Natural killer cell (primary cell): Measurements from ENCODE around the gene GALNT10. TPM values are rescaled to one million over a fixed set of nuclear protein-coding genes. Genes with fewer than 3 reads are reported as not detected.
A peak's percentile ranks its signal among the peaks of the same experiment; 100 is the strongest.

Experiments used
- ATAC-seq, 3 donors: fragments of 150-1000 bp in 2 of 3; fragments of 200-7000 bp in 1 of 3; cut with Tn5 transposase; 1 replicate in 1 of 3; 2 replicates in 2 of 3; pipeline ENCODE4 v1.10.0; 2021; ENCODE audit warnings: mild to moderate bottlenecking in 2 of 3, moderate library complexity in 2 of 3
- DNase-seq, 2 donors: peaks; one replicate each; pipeline versions ENCODE4 v3.0.0 to v3.0.0-alpha.2; 2013 to 2021; ENCODE audit warnings: mixed read lengths in 1 of 2
- H3K27ac ChIP-seq: one replicate; pipeline ENCODE4 v1.5.1; 2013; ENCODE audit warnings: mild to moderate bottlenecking, low read length
- H3K27me3 ChIP-seq: one replicate; pipeline ENCODE4 v1.6.1; 2013; ENCODE audit warnings: low read length; ENCODE audit not compliant: control insufficient read depth, insufficient read depth
- H3K36me3 ChIP-seq: one replicate; pipeline ENCODE4 v1.6.1; 2013; ENCODE audit warnings: low read length; ENCODE audit not compliant: control insufficient read depth, insufficient read depth
- H3K4me1 ChIP-seq: one replicate; pipeline ENCODE4 v1.6.1; 2013; ENCODE audit warnings: low read length; ENCODE audit not compliant: control insufficient read depth, insufficient read depth
- H3K4me3 ChIP-seq: one replicate; pipeline ENCODE4 v1.5.1; 2013; ENCODE audit warnings: low read length
- H3K9me3 ChIP-seq: one replicate; pipeline ENCODE4 v1.6.1; 2013; ENCODE audit warnings: low read length; ENCODE audit not compliant: control insufficient read depth, insufficient read depth
- H3K27ac Mint-ChIP-seq, 2 donors: one replicate each; pipeline ENCODE4 v1.8.0; 2022; ENCODE audit warnings: mild to moderate bottlenecking in 2 of 2, mixed read lengths in 2 of 2, moderate library complexity in 1 of 2
- H3K27me3 Mint-ChIP-seq, 2 donors: one replicate each; pipeline ENCODE4 v1.8.0; 2022; ENCODE audit warnings: low read depth in 2 of 2, mixed read lengths in 2 of 2
- H3K36me3 Mint-ChIP-seq: one replicate; pipeline ENCODE4 v1.8.0; 2022; ENCODE audit warnings: mixed read lengths
- H3K4me1 Mint-ChIP-seq, 2 donors: one replicate each; pipeline ENCODE4 v1.8.0; 2022; ENCODE audit warnings: mixed read lengths in 2 of 2
- H3K4me3 Mint-ChIP-seq: one replicate; pipeline ENCODE4 v1.8.0; 2022; ENCODE audit warnings: mild to moderate bottlenecking, moderate library complexity, mixed read lengths
- H3K9me3 Mint-ChIP-seq, 2 donors: one replicate each; pipeline ENCODE4 v1.8.0; 2022; ENCODE audit warnings: mixed read lengths in 2 of 2
- WGBS: methylation state at CpG from one replicate; pipeline ENCODE4 v1.1.7; 2013; ENCODE audit warnings: missing lambda C conversion rate; ENCODE audit not compliant: insufficient coverage; 5-methylcytosine and 5-hydroxymethylcytosine counted together
- intact Hi-C: fragments of 100-400 bp; cut with micrococcal nuclease; formaldehyde crosslinking; loops from one replicate; pipeline ENCODE4 v1.14.2; 2022
- total RNA-seq, 4 donors: library from RNA; stranded (reverse); fragments of 120-200 nt in 1 of 4; gene quantifications; one replicate each; pipeline versions ENCODE4 v1.2.3 to v1.2.4, GENCODE V29; 2013 to 2022
- TF ChIP-seq, protein P1 (sequence below): fragments of 200-600 bp; IDR thresholded peaks from one replicate; pipeline ENCODE4 v1.8.0; 2022; ENCODE audit warnings: antibody characterized with exemption

GALNT10 gene
- total RNA-seq, 3 donors from 2014 or later (not counting 1 experiment from before 2014, with no cell fraction given), result 77.0 to 92.6 (median 77.6) TPM

DNA sequence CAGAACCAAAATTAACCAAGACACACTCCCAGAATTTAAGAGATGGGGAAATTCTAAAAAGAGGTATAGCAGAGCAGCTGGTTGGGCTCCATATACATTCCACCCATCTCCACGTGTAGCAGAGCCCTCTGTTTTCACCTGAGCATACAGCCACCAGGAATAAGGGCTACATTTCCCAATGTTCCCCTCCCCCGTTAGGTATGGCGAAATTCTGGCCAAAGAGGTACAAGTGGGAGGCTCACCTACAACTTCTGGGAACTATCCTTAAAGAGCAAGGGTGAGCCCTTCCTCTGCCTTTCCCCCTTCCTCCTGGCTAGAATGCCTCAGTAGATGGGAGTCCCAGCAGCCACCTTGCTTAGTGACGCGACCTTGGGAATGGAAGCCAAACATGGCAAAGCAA lies 250.0 kb downstream of the GALNT10 start:
- H3K27ac Mint-ChIP-seq, result no peak overlapping the region
- no peak overlapping the region for H3K27ac ChIP-seq
- TF ChIP-seq, protein P1, sequence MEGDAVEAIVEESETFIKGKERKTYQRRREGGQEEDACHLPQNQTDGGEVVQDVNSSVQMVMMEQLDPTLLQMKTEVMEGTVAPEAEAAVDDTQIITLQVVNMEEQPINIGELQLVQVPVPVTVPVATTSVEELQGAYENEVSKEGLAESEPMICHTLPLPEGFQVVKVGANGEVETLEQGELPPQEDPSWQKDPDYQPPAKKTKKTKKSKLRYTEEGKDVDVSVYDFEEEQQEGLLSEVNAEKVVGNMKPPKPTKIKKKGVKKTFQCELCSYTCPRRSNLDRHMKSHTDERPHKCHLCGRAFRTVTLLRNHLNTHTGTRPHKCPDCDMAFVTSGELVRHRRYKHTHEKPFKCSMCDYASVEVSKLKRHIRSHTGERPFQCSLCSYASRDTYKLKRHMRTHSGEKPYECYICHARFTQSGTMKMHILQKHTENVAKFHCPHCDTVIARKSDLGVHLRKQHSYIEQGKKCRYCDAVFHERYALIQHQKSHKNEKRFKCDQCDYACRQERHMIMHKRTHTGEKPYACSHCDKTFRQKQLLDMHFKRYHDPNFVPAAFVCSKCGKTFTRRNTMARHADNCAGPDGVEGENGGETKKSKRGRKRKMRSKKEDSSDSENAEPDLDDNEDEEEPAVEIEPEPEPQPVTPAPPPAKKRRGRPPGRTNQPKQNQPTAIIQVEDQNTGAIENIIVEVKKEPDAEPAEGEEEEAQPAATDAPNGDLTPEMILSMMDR, result no peak
- H3K4me1 Mint-ChIP-seq, result peaks cover 20 to 30% of the 10 kb centered on the region in 2 donors
- no peak overlapping the region for H3K4me3 ChIP-seq
- intact Hi-C loops, result loop anchor here (10.0 kb wide), 1 partner anchor 246 kb away; the partner anchor contains the start of gene GALNT10
- ATAC-seq (no peak), DNase-seq (no peak)
- H3K27me3 ChIP-seq, result no peaks in the 10 kb centered on the region
- H3K36me3 ChIP-seq, result peaks cover 59% of the 10 kb centered on the region
- 98% methylated on average over 5 of the region's 5 CpGs for WGBS
- no peak overlapping the region for H3K4me3 Mint-ChIP-seq
- H3K36me3 Mint-ChIP-seq, result peaks cover 19% of the 10 kb centered on the region
- H3K4me1 ChIP-seq, result peaks cover 8% of the 10 kb centered on the region
- H3K9me3 Mint-ChIP-seq, result no peaks in the 10 kb centered on the region
- H3K27me3 Mint-ChIP-seq, result no peaks in the 10 kb centered on the region
- H3K9me3 ChIP-seq, result no peaks in the 10 kb centered on the region

DNA sequence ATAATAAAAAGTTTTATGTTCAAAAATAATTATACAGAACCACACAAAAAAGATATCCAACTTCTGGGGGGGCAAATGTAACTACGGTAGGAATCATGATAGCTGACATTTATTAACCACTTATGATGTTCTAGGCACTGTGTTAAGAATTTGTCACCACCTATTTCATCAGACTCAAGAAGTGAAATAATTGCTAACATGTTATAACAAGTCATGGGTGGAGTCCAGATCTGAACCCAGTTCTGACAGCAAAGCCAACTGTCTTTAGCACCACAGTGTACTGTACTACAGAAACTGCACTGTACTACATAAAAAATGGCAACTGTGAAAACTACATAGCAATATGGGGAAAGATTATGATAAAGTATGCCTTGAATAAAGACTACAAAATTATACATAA lies 252.3 kb downstream of the GALNT10 start:
- ATAC-seq (no peak), DNase-seq (no peak)
- TF ChIP-seq, protein P1, result no peak
- peaks cover 15% of the 10 kb centered on the region for H3K4me1 ChIP-seq
- intact Hi-C loops, result loop anchor here (10.0 kb wide), 1 partner anchor 248 kb away; the partner anchor contains the start of gene GALNT10
- Mint-ChIP-seq H3K27ac (no peak overlapping the region), H3K9me3 (no peaks in the 10 kb centered on the region), H3K4me3 (no peak overlapping the region), H3K27me3 (no peaks in the 10 kb centered on the region), H3K4me1 (peaks cover 33 to 45% of the 10 kb centered on the region in 2 donors), H3K36me3 (peaks cover 16% of the 10 kb centered on the region)
- no peaks in the 10 kb centered on the region for H3K9me3 ChIP-seq
- 100% methylated on average over 1 of the region's 1 CpG for WGBS
- H3K36me3 ChIP-seq, result peaks cover 43% of the 10 kb centered on the region
- no peak overlapping the region for H3K27ac ChIP-seq
- no peak overlapping the region for H3K4me3 ChIP-seq
- no peaks in the 10 kb centered on the region for H3K27me3 ChIP-seq

DNA sequence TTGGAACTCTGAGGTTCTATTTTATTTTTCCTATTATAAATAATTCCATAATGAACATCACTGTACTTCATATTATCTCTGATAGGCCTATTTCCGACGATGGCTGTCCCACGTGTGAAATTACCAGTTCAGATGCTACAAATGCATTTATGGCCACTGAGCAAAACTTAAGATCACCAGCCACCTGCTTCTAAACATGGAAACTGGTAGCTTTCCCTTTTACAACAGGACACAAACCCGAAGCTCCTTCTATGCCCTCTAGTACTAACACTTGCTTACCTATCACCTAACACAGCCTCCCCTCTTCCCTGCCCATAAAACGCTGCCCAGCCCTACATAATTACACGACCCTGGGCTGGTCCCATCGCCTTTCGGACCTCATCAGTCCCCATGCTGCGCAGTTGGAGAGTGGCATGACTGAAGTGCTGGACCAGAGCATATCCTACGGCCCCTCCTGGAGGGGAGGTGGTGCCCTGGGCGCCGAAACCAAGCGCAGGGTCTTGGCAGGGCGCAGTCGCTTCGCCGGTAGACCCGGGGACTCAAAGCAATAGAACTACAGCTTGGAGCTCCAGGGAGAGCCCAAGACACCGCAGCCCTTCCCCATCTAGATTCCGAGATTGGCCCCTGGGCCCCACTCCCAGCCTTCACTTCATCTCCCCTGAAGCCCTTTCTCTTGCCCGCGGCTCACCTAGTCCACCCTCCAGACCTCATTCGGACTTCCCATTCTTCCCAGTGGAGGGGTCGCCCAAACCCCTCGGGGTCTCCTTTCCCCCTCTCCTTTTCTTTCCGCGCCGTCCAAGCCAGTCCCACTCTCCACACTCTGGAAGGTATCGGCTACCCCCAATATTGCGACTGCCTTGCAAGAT lies 254.3 kb downstream of the GALNT10 start:
- Histone ChIP-seq H3K9me3 (no peaks in the 10 kb centered on the region), H3K4me3 (peak overlapping the region; percentile 99), H3K4me1 (peaks cover 24% of the 10 kb centered on the region), H3K27ac (peak overlapping the region; percentile 76), H3K36me3 (peaks cover 27% of the 10 kb centered on the region), H3K27me3 (no peaks in the 10 kb centered on the region)
- no peak for ATAC-seq
- Mint-ChIP-seq H3K27ac (peak overlapping the region; percentile 92 to 99), H3K36me3 (peaks cover 16% of the 10 kb centered on the region), H3K27me3 (no peaks in the 10 kb centered on the region), H3K4me1 (peaks cover 50 to 62% of the 10 kb centered on the region in 2 donors), H3K4me3 (peak overlapping the region; percentile 99), H3K9me3 (no peaks in the 10 kb centered on the region)
- WGBS, result 3% methylated on average over 30 of the region's 30 CpGs
- intact Hi-C loops, result loop anchor here (5.0 to 10.0 kb wide), 3 partner anchors 250 to 498 kb away; partner anchors contain the start of genes CNOT8, GALNT10 and MRPL22
- TF ChIP-seq, protein P1, result no peak
- peak; percentile 18 to 38 for DNase-seq
